SJSA1 (cell line): ENCODE data around the gene TOM1. TPM values are rescaled to one million over a fixed set of nuclear protein-coding genes. Genes with fewer than 3 reads are reported as not detected.

Experiments used
- DNase-seq, 2 experiments: peaks; one replicate each; pipeline ENCODE4 v3.0.0-alpha.2; 2015 to 2020; ENCODE audit warnings: low spot score in 2 of 2, low read depth in 1 of 2
- H3K27ac ChIP-seq: fragments of 250-450 bp; sonication (Bioruptor Pico); 2 replicates; pipeline ENCODE4 v1.5.1; 2020; ENCODE audit warnings: mild to moderate bottlenecking, moderate library complexity
- H3K27me3 ChIP-seq: fragments of 250-450 bp; sonication (Bioruptor Pico); replicated peaks from 2 replicates; pipeline ENCODE4 v1.5.1; 2020; ENCODE audit warnings: mild to moderate bottlenecking, moderate library complexity
- H3K36me3 ChIP-seq: fragments of 250-450 bp; sonication (Bioruptor Pico); 2 replicates; pipeline ENCODE4 v1.5.1; 2020; ENCODE audit warnings: mild to moderate bottlenecking
- H3K4me1 ChIP-seq: fragments of 250-450 bp; sonication (Bioruptor Pico); replicated peaks from 2 replicates; pipeline ENCODE4 v1.6.1; 2021; ENCODE audit warnings: mild to moderate bottlenecking
- H3K4me3 ChIP-seq: fragments of 250-450 bp; sonication (Bioruptor Pico); 2 replicates; pipeline ENCODE4 v1.5.1; 2020; ENCODE audit warnings: mild to moderate bottlenecking
- H3K9me3 ChIP-seq: fragments of 250-450 bp; sonication (Bioruptor Pico); replicated peaks from 2 replicates; pipeline ENCODE4 v1.5.1; 2020; ENCODE audit warnings: mild to moderate bottlenecking
- total RNA-seq: library from RNA; depleted of rRNA; stranded (reverse); fragments of >200 nt; shearing (Covaris generic); gene quantifications from 2 replicates; pipeline ENCODE4 v1.2.3, GENCODE V29; 2014

Gene TOM1
- total RNA-seq, 1 experiment from 2014 or later, result 16.9 TPM

DNA sequence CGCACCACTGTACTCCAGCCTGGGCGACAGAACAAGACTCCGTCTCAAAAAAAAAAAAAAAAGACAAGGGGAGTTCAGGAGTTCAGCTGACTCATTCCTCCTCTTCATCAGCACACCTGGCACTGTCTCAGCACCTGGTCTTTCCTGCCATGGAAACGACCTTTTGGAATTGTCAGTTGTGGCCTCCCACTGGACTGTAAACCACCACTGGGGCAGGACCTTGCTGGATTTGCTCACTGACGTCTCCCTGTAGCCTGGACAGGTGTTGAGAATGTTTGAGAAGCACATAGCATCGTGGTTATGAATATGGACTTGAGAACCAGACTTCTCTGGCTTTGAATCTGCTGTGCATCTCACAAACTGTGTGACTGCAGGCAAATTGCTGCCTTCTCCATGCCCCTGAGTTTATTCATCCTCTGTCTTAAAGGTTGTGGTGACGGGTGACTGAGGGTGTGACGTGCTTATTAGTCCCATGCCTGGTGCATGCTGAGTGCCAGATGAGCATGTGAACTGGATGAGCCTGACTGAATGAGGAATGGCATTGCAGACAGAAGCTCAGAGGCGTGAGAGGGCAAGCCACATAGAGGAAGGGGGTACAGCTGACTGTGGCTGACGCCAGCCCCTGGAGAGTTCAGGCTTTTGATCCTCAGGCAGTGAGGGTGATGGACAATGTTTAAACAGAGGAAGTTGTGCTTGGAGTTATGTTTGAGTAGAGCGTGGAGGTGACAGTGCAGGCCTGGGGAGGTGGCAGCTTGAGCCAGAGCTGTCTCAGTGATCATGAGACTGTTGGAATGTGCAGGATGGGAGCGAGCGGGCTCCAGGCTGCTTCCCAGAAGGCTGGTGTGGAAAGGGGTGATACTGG, 12.7 kb downstream of the TOM1 start:
- Histone ChIP-seq H3K4me1 (peaks cover 19% of the 10 kb centered on the region), H3K4me3 (no peak overlapping the region), H3K36me3 (no peaks in the 10 kb centered on the region; the same call in 1 of the 2 replicates), H3K9me3 (no peaks in the 10 kb centered on the region), H3K27ac (peak overlapping the region; percentile 40; the same call in 1 of the 2 replicates), H3K27me3 (no peaks in the 10 kb centered on the region)
- no peak for DNase-seq

DNA sequence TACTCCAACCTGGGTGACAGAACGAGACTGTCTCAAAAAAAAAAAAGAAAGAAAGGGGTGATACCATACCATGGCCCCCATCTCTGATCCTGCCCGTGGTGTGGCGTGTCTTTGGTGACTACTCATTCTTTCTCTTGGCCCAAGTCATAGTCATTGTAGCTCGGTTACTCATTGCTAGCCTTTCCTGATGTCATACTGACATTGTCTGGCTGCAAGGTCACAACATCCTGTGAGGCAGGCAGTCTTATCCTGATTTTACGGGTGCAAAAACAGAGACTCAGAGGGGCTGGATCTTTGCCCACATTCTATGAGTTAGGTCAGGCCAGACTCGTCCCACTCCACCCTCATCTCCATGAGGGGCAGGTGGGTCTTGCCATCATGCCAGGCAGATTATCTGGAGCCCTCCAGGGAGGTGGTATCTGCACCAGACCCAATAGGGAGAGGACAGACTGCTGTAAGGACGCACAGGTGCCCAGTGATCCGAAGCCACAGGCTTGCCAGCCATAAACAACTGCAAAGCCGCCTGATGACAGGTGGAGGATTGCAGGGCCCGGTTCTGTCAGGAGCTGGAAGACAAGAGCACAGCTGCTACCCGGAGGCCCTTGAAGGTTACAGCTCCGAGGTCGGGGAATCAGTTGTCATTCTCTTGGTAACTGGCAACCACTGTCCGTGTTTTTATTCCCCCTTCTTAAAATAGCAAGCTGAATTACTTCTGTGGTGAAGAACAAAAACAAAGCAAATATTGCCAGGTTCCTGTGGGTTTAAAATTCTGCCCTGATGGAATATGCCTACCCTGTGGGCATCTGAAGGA, 13.8 kb downstream of the TOM1 start:
- peak overlapping the region; percentile 40 for H3K27ac ChIP-seq

DNA sequence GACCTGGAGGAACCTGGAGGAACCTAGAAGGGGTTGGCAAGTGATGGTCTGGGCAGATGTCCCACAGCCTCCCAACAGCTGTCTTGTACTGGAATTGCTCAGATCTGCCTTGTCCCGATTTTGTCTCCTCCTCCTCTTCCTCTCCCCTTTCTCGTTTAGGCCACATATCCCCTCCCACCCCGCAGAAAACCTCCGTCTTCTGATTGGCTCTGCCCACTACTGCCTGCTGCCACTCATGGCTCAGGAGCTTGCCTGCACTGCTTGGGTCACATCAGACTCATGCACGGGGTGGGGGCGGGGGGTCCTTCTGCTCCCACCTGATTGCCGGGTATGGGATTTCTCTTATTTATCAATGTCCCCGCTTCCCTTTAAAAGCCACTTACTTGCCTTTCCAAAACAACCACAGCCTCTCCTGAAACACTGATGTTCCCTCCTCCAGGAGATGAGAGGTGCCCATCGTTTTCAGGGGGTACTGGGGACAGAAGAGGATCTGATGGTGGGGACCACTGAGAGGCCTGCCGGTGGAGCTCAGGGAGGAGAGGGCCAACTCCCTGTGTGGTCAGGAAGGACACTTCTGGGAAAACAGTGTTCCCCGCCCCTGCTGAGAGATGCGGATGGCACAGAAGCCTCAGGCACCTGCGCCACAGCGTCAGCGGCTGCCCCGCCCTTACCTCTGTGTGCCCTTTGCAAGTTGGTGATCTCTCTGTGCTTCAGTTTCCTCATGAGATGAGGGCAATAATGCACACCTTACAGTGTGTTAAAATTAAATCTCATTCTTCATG, 14.7 kb downstream of the TOM1 start:
- Histone ChIP-seq H3K27ac (no peak overlapping the region), H3K4me1 (peaks cover 19% of the 10 kb centered on the region)
- DNase-seq, result no peak

More for the DNA sequence above, 13.8 kb downstream of the TOM1 start:
- peak; percentile 59 to 67 for DNase-seq
- Histone ChIP-seq H3K9me3 (no peaks in the 10 kb centered on the region), H3K4me1 (peaks cover 19% of the 10 kb centered on the region), H3K4me3 (no peak overlapping the region), H3K36me3 (no peaks in the 10 kb centered on the region; the same call in 1 of the 2 replicates), H3K27me3 (no peaks in the 10 kb centered on the region)

DNA sequence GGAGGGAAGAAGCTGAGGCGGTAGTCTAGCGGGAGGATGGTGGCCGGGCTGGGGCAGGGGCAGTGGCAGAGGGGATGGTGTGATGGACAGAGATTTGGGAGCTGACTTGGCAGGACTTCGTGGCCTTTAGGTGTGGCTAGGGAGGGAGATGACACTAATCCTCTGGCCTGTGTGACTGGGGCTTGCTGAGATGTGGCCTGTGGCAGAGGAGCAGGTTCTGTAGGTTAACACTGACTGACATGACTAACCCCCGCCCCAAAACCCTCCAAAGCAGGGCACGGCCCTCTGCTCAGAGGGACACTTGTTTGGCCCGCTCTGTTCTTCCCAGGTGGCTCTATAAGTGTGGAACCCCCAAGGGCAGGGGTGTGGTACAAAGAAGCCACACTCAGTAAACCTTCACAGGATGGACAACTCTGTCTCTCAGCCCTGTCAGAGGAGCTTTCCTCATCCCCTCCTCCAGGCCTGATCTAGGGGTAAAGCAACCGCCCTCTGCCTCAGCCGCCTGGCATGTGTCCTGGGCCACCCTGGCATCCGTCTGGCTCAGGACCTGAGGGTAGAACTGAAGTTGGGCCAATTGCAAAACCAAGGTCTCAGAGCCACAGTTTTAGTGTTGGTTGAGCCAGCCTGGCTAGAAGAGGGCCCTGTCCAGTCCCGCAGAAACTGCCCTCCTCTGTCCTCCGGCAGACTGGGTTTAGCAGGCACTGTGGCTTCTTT, 15.6 kb downstream of the TOM1 start:
- no peak overlapping the region for H3K27ac ChIP-seq
- no peaks in the 10 kb centered on the region for H3K9me3 ChIP-seq
- peaks cover 19% of the 10 kb centered on the region for H3K4me1 ChIP-seq
- DNase-seq, result no peak
- no peaks in the 10 kb centered on the region for H3K27me3 ChIP-seq
- no peak overlapping the region for H3K4me3 ChIP-seq
- H3K36me3 ChIP-seq, result peaks cover 3% of the 10 kb centered on the region; the same call in 1 of the 2 replicates

More for the DNA sequence above, 14.7 kb downstream of the TOM1 start:
- no peaks in the 10 kb centered on the region for H3K27me3 ChIP-seq
- no peaks in the 10 kb centered on the region for H3K9me3 ChIP-seq
- peaks cover 3% of the 10 kb centered on the region; the same call in 1 of the 2 replicates for H3K36me3 ChIP-seq
- H3K4me3 ChIP-seq, result no peak overlapping the region

DNA sequence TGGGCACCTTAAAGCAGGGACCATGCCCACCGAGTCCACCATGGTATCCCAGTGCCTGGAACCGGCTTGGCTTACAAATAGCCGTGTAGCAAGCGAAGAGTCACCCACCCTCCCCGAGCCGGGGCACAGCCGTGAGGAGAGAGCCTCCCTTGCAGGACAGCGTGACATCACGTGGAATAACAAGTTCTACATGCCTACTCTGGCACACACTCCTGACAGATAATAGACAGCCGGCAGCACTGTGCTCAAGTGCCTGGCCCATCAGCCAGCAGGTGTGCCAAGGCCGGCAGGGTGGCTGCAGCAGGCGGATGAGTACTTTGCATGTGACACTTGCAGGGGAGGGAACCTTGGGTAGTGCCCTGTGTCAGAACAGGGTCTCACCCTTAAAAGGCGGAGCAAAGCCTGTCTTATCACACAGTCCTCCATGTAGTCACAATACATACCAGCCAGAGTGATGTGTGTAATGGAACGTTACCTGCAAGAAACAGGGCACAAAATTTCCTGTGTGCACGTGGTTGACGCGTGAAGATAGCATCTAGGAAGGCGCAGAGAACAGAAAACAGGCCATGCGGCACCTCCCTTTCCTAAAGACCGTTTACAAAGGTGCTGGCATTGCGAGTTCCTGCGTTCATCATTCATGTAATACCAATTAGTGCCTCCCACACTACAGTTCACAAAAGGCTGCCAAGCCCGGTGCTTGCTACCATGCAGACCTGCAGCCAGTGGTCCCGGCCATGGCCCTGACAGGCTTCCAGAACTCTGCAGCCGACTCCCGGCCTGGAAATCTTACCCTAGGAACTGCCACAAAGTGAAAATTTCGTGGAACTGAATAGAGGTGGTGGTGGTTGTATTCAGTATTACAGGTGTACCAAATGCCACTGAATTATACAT, 16.4 kb downstream of the TOM1 start:
- Histone ChIP-seq H3K4me3 (no peak overlapping the region), H3K9me3 (no peaks in the 10 kb centered on the region), H3K27me3 (no peaks in the 10 kb centered on the region), H3K27ac (no peak overlapping the region), H3K4me1 (peaks cover 19% of the 10 kb centered on the region), H3K36me3 (peaks cover 3% of the 10 kb centered on the region; the same call in 1 of the 2 replicates)
- DNase-seq, result no peak

DNA sequence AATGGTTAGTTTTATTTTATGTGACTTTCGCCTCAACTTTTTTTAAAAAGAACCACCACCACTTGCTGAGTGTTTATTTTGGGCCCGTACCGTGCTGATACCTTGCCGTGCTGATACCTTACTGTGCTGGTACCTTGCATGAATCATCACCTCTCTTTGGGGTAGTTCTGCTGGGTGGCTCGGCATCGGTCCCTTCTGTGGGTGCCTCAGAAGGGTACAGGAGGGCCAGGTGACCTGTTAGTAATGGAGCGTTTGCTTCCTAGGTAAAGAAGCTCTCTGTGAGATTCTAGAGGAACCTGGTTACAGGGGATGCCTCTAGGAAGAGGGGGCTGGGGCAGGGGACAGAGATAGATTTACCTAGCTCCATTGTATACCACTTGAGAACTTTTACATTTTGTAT, 17.1 kb downstream of the TOM1 start:
- Histone ChIP-seq H3K9me3 (no peaks in the 10 kb centered on the region), H3K4me3 (no peak overlapping the region), H3K27me3 (no peaks in the 10 kb centered on the region), H3K36me3 (peaks cover 3% of the 10 kb centered on the region; the same call in 1 of the 2 replicates), H3K4me1 (peaks cover 19% of the 10 kb centered on the region), H3K27ac (no peak overlapping the region)
- no peak for DNase-seq

DNA sequence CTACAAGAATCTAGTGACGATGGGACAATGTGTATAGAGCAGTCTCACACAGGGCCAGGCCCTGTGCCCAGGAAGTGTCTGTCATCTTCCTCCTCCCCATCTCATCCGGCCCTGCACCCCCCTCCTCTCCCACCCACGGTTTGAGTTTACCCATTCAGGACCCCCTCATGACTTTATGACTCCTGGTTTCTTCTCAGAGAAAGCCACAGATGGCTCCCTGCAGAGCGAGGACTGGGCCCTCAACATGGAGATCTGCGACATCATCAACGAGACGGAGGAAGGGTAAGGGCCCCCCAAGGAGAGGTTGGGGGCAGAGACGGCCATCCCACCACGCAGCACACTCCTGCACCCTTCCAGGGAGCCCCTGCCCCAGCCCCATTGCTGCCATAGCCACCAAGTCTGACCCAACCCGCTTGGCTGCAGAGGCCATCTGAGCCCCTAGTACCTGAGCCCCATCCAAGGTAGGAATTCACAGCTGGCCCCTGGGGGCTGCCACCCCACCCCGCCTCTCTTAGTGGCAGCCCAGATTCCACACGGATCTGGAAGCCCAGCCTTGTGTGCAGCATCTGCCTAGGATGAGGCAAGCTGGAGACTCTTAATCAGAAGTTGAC, 18.1 kb downstream of the TOM1 start:
- Histone ChIP-seq H3K27me3 (no peaks in the 10 kb centered on the region), H3K27ac (no peak overlapping the region), H3K9me3 (no peaks in the 10 kb centered on the region), H3K4me1 (peaks cover 17% of the 10 kb centered on the region), H3K4me3 (no peak overlapping the region), H3K36me3 (peaks cover 3% of the 10 kb centered on the region; the same call in 1 of the 2 replicates)
- no peak for DNase-seq

DNA sequence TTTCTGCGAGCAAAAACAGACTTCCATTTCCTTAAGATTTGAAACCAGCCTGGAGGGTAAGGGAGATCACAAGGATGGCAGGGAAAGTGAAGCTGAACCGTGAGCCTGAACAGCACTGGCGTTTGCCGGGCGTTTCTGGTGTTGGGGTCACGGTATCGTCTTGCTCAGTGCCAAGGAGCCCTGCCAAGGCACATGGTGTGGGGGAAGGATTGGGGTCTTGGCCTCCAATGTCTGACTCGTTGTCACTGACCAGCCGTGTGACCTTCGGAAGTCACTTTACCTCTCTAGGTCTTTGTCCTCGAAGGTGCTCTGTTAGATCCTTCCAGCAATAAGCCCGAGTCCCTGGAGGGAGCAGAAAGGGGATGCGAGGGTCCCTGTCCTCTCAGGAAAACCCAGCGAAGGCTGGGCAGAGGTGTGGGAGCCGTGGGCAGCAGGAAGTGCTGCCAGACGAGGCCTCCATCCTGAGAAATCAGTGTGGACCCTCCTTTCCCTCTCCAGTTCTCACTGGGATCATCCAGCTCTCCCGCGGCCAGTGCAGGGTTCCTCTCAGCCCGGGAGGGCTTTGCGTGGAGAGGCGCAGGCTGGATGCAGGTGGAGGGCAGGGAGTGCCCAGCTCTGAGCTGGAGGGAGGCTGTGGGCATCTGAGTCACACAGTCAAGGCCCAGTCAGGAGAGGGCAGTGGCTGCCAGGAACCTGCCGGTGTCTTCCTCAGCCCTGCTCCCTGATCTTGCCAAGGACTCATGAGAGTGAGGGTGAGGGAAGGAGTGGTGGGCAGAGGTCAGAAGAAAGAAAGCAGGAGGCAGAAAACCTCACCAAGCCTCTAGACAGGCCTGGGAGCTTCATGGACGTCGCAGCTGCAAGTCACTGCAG, 18.9 kb downstream of the TOM1 start:
- Histone ChIP-seq H3K27me3 (no peaks in the 10 kb centered on the region), H3K27ac (no peak overlapping the region), H3K4me3 (no peak overlapping the region), H3K36me3 (peaks cover 3% of the 10 kb centered on the region; the same call in 1 of the 2 replicates), H3K4me1 (peaks cover 9% of the 10 kb centered on the region), H3K9me3 (no peaks in the 10 kb centered on the region)
- no peak for DNase-seq

DNA sequence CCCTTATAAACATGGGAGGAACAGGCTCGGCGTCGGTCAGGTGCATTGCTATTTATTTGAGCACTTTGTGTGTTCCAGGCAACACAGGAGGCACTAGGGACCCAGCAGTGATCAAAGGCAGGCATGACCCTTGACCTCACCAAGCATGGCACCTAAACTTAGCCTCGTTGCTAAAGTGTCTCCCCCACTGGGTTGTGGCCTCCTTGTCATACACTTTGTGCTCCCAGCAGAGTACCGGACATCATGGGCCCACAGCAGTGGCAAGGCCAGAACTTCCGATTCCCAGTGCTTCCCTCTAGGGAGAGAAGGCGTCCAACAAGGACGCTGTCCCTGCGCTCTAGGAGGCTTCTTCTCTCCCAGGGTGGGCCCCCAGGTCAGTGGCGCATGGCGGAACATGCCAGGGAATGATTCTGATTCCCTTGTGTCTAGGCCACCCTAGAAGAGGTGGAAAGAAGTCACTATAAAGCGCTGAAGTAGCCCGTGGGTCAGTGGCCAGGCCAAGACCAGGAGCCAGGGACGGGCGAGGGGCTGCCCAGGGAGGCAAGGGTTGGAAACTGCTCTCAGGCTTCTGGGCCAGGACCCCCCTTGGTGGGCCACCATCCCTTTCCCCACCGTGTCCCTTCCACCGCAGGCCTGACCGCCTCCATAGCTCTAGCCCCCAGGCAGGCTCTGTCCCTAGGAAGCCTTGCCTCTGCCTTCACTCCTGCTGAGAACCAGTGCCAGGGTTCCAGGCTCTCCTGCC, 19.7 kb downstream of the TOM1 start:
- no peaks in the 10 kb centered on the region for H3K9me3 ChIP-seq
- peaks cover under 1% of the 10 kb centered on the region; the same call in 1 of the 2 replicates for H3K4me1 ChIP-seq
- peaks cover 3% of the 10 kb centered on the region for H3K36me3 ChIP-seq
- H3K27me3 ChIP-seq, result no peaks in the 10 kb centered on the region
- no peak overlapping the region for H3K4me3 ChIP-seq
- H3K27ac ChIP-seq, result no peak overlapping the region
- DNase-seq, result no peak

DNA sequence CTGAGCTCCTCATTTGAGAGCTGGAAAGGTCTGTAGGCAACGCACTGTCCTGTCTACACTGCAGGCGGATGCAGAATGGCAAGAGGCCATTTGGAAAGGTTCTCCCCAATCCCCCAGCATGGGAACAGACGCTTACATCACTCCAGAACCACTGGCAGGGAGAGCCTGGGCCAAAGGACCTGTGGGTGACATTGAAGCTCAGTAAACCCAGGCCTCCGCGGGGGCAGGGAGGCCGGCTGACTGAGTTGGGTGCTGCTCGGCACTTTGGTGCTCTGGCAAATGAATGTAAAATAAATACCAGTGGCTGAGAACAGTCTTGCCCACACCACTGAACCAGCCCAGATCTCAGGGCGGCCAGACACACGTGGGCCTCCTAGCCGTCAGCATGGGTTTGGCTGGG, 22.4 kb downstream of the TOM1 start:
- H3K36me3 ChIP-seq, result peaks cover 17% of the 10 kb centered on the region
- H3K4me3 ChIP-seq, result no peak overlapping the region

DNA sequence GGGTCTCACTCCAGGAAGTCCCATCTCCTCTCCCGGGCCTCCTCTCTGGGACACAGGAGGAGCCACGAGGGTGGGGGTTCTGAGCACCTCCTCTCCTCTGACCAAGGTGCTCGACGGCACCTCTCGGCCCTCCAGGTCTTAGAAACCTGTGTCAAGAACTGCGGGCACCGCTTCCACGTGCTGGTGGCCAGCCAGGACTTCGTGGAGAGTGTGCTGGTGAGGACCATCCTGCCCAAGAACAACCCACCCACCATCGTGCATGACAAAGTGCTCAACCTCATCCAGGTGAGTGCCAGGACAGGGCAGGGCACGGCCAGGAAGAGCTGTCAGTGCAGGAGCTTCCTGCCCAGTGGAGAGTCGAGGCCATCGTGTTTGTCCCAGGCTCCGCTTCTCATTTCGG, 23.2 kb downstream of the TOM1 start:
- Histone ChIP-seq H3K27me3 (no peaks in the 10 kb centered on the region), H3K4me3 (no peak overlapping the region), H3K9me3 (no peaks in the 10 kb centered on the region), H3K4me1 (no peaks in the 10 kb centered on the region), H3K27ac (no peak overlapping the region), H3K36me3 (peaks cover 17% of the 10 kb centered on the region)
- no peak for DNase-seq

More for the DNA sequence above, 22.4 kb downstream of the TOM1 start:
- DNase-seq, result no peak
- H3K27me3 ChIP-seq, result no peaks in the 10 kb centered on the region
- H3K9me3 ChIP-seq, result no peaks in the 10 kb centered on the region
- no peak overlapping the region for H3K27ac ChIP-seq
- no peaks in the 10 kb centered on the region for H3K4me1 ChIP-seq
